Measurements from ENCODE around the gene HS3ST5. TPM values are rescaled to one million over a fixed set of nuclear protein-coding genes. Genes with fewer than 3 reads are reported as not detected.

The HS3ST5 gene
- total and polyA plus RNA-seq, 2 experiments from 2014 or later, result not detected

- TF ChIP-seq EZH2 (IDR thresholded peaks at IDR 0.05; ENCODE audit: insufficient read depth, poor library complexity, severe bottlenecking) (no peak), EZH2phosphoT487 (IDR thresholded peaks at IDR 0.05; ENCODE audit: insufficient read depth, low read depth) (no peak)
- Histone ChIP-seq H3K27ac (no peak overlapping the region), H3K9me2 (ENCODE audit: insufficient read depth) (no peaks in the 10 kb centered on the region), H3K9me3 (ENCODE audit: low read depth) (no peaks in the 10 kb centered on the region), H4K20me1 (ENCODE audit: insufficient read depth) (no peaks in the 10 kb centered on the region), H3K27me3 (replicated peaks; ENCODE audit: insufficient read depth) (no peaks in the 10 kb centered on the region), H2AFZ (no peak overlapping the region), H3K4me3 (no peak overlapping the region), H3K36me3 (ENCODE audit: low read depth) (no peaks in the 10 kb centered on the region), H3K9ac (no peak overlapping the region), H3K4me2 (ENCODE audit: unreplicated experiment) (no peak overlapping the region), H3F3A (ENCODE audit: insufficient read depth) (no peaks in the 10 kb centered on the region), H3K4me1 (ENCODE audit: insufficient read depth) (no peaks in the 10 kb centered on the region), H3K79me2 (ENCODE audit: insufficient read depth) (no peaks in the 10 kb centered on the region)
- DNase-seq, result no peak
- 37 to 42% methylated on average over 6 of the region's 6 CpGs for WGBS, 2 experiments (ENCODE audit: low coverage in 1 of 2, low lambda C conversion rate in 2 of 2, missing lambda C conversion rate in 2 of 2)
- in situ Hi-C loops (cut with MboI), result no loop called here
Measured at GRCh38 chr6:114162691-114163347, 180.0 kb downstream of the HS3ST5 start.

DNA sequence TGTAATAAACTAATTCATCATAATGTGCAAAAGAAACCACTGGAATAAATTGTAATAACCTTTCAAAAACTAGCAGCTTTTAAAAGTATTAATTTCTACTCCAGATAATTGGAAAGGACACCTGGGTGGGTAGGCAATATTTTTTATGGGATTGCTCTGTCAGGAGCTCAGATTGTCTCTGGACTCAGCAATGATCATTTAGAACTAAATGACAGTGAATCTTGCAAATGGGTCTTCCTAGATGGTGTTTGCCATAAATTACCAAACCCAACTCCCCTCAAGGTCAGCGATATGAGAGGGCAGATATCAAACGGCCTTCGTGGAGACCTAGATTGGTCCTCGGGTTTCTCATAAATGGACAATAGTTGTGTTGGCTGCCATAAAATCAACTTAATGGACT is 181.9 kb downstream of the HS3ST5 start:
- no peaks in the 10 kb centered on the region for H4K20me1 ChIP-seq (ENCODE audit: insufficient read depth)
- no peak overlapping the region for H3K9ac ChIP-seq
- no peak overlapping the region for H3K4me2 ChIP-seq (ENCODE audit: unreplicated experiment)
- H3K27me3 ChIP-seq (replicated peaks; ENCODE audit: insufficient read depth), result no peaks in the 10 kb centered on the region
- H3K79me2 ChIP-seq (ENCODE audit: insufficient read depth), result no peaks in the 10 kb centered on the region
- H3K9me2 ChIP-seq (ENCODE audit: insufficient read depth), result no peaks in the 10 kb centered on the region
- no peaks in the 10 kb centered on the region for H3K9me3 ChIP-seq (ENCODE audit: low read depth)
- H2AFZ ChIP-seq, result no peak overlapping the region
- H3K27ac ChIP-seq, result no peak overlapping the region
- H3K4me1 ChIP-seq (ENCODE audit: insufficient read depth), result no peaks in the 10 kb centered on the region
- TF ChIP-seq EZH2 (IDR thresholded peaks at IDR 0.05; ENCODE audit: insufficient read depth, poor library complexity, severe bottlenecking) (no peak), EZH2phosphoT487 (IDR thresholded peaks at IDR 0.05; ENCODE audit: insufficient read depth, low read depth) (no peak)
- H3K4me3 ChIP-seq, result no peak overlapping the region
- DNase-seq, result no peak
- H3K36me3 ChIP-seq (ENCODE audit: low read depth), result no peaks in the 10 kb centered on the region
- no peaks in the 10 kb centered on the region for H3F3A ChIP-seq (ENCODE audit: insufficient read depth)
- in situ Hi-C loops (cut with MboI), result no loop called here
- WGBS, 2 experiments (ENCODE audit: low coverage in 1 of 2, low lambda C conversion rate in 2 of 2, missing lambda C conversion rate in 2 of 2), result 74 to 77% methylated on average over 4 of the region's 4 CpGs

DNA sequence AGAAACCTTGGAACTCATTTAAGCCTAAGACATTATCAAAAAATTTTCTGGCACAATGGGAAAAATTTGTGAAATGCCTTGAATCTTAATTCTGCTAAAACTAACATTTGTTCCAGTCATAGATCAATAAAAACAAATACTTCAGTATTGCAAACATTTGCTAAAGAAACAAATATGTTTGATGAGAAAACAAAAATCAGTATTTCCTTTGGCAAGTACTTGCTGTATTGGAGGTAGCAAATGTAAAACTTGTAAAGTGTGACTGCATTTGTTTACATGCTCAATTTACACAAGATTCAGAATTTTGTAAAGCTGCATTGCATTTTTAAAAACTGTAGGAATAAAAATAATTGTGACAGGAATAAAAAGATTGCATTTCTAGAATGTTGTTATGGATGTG is 183.1 kb downstream of the HS3ST5 start:
- no peaks in the 10 kb centered on the region for H3K79me2 ChIP-seq (ENCODE audit: insufficient read depth)
- H3F3A ChIP-seq (ENCODE audit: insufficient read depth), result no peaks in the 10 kb centered on the region
- no peak for DNase-seq
- H3K27me3 ChIP-seq (replicated peaks; ENCODE audit: insufficient read depth), result no peaks in the 10 kb centered on the region
- no peak overlapping the region for H3K4me3 ChIP-seq
- H3K4me2 ChIP-seq (ENCODE audit: unreplicated experiment), result no peak overlapping the region
- H2AFZ ChIP-seq, result no peak overlapping the region
- H3K9me2 ChIP-seq (ENCODE audit: insufficient read depth), result no peaks in the 10 kb centered on the region
- H3K36me3 ChIP-seq (ENCODE audit: low read depth), result no peaks in the 10 kb centered on the region
- no peak for TF ChIP-seq EZH2 (IDR thresholded peaks at IDR 0.05; ENCODE audit: insufficient read depth, poor library complexity, severe bottlenecking)
- TF ChIP-seq EZH2phosphoT487 (IDR thresholded peaks at IDR 0.05; ENCODE audit: insufficient read depth, low read depth), result no peak
- no peak overlapping the region for H3K27ac ChIP-seq
- no peaks in the 10 kb centered on the region for H3K4me1 ChIP-seq (ENCODE audit: insufficient read depth)
- H3K9me3 ChIP-seq (ENCODE audit: low read depth), result no peaks in the 10 kb centered on the region
- no peak overlapping the region for H3K9ac ChIP-seq
- no peaks in the 10 kb centered on the region for H4K20me1 ChIP-seq (ENCODE audit: insufficient read depth)
- in situ Hi-C loops (cut with MboI), result no loop called here

DNA sequence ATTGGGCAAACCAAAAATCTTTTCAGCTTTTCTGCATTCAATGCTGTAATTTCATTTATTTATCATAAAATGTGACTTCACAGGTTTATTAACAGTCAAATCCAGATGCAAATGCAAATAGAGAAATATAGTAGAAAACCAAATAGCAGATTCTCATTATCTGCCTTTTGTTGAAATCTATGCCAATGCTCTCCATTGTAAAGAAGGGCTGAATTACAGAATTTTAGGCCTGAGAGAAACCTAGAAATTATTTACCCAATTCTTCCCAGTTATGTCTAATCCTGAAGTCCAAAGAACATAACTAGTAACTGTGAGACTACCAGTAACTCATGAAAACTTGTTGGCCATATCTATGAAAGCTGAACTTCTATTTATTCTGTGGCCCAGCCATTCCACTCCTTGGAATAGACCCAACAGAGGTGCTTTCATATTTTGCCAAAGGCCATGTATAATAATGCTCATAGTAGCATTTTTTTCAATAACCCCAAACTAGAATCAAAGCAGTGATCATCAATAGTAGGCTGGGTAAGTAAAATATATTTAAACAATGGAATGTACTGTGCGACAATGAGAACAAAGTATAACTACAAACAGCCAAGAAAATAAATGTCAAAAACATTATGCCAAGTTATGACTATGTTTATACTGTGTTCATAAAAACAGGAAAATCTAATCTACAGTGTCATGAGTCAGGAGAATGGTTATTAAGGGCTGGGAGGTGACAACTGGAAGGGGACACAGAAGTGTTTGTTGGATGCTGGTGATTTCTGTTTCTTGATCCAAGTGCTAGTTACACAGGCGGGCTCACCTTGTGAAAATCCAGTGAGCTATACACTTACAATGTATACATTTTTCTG is 183.8 kb downstream of the HS3ST5 start:
- H4K20me1 ChIP-seq (ENCODE audit: insufficient read depth), result no peaks in the 10 kb centered on the region
- H3K9ac ChIP-seq, result no peak overlapping the region
- no peaks in the 10 kb centered on the region for H3K4me1 ChIP-seq (ENCODE audit: insufficient read depth)
- no peaks in the 10 kb centered on the region for H3K27me3 ChIP-seq (replicated peaks; ENCODE audit: insufficient read depth)
- WGBS, 2 experiments (ENCODE audit: low coverage in 1 of 2, low lambda C conversion rate in 2 of 2, missing lambda C conversion rate in 2 of 2), result 28 to 48% methylated on average over 2 of the region's 2 CpGs
- no peak overlapping the region for H3K4me3 ChIP-seq
- H3K27ac ChIP-seq, result no peak overlapping the region
- H3K4me2 ChIP-seq (ENCODE audit: unreplicated experiment), result no peak overlapping the region
- DNase-seq, result no peak
- no peaks in the 10 kb centered on the region for H3K79me2 ChIP-seq (ENCODE audit: insufficient read depth)
- in situ Hi-C loops (cut with MboI), result no loop called here
- H2AFZ ChIP-seq, result no peak overlapping the region
- H3K9me3 ChIP-seq (ENCODE audit: low read depth), result no peaks in the 10 kb centered on the region
- H3F3A ChIP-seq (ENCODE audit: insufficient read depth), result no peaks in the 10 kb centered on the region
- TF ChIP-seq EZH2 (IDR thresholded peaks at IDR 0.05; ENCODE audit: insufficient read depth, poor library complexity, severe bottlenecking) (no peak), EZH2phosphoT487 (IDR thresholded peaks at IDR 0.05; ENCODE audit: insufficient read depth, low read depth) (no peak)
- H3K36me3 ChIP-seq (ENCODE audit: low read depth), result no peaks in the 10 kb centered on the region
- no peaks in the 10 kb centered on the region for H3K9me2 ChIP-seq (ENCODE audit: insufficient read depth)

All from GM23248 (cell line).